Pancreas (tissue), 10 donors: ENCODE data around the gene LIPT1. TPM values are rescaled to one million over a fixed set of nuclear protein-coding genes. Genes with fewer than 3 reads are reported as not detected.

ENCODE experiments used
- ATAC-seq, 4 donors: fragments of 200-7000 bp; cut with Tn5 transposase; one replicate each; pipeline versions ENCODE4 v1.8.0 to v1.9.1; 2020; ENCODE audit warnings: mild to moderate bottlenecking in 4 of 4, moderate library complexity in 4 of 4
- DNase-seq, 6 donors: peaks; one replicate each; pipeline ENCODE4 v3.0.0-alpha.2; 2020
- FAIRE-seq: peaks from 2 replicates; lab custom pipeline; 2012; peaks lifted over from hg19 to GRCh38; lab: Jason Lieb, UNC
- H3K27ac ChIP-seq, 4 donors: fragments of 200-600 bp; sonication (generic); 1 replicate in 3 of 4; 2 replicates in 1 of 4; pipeline versions ENCODE4 v1.5.0 to v1.8.0; 2020
- H3K27me3 ChIP-seq, 4 donors: fragments of 200-600 bp; one replicate each; pipeline ENCODE4 v1.8.0; 2021
- H3K36me3 ChIP-seq, 3 donors: fragments of 200-600 bp; sonication (generic) in 1 of 3; one replicate each; pipeline versions ENCODE4 v1.5.0 to v1.8.0; 2020 to 2021
- H3K4me1 ChIP-seq, 3 donors: fragments of 200-600 bp; one replicate each; pipeline ENCODE4 v1.8.0; 2021
- H3K4me3 ChIP-seq, 4 donors: fragments of 200-600 bp; sonication (generic) in 2 of 4; one replicate each; pipeline versions ENCODE4 v1.5.0 to v1.8.0; 2020 to 2021
- H3K9me3 ChIP-seq, 4 donors: fragments of 200-600 bp; one replicate each; pipeline ENCODE4 v1.8.0; 2021
- WGBS, 2 donors: extraction: QIAGEN DNeasy Blood & Tissue Kit; methylation state at CpG; one replicate each; pipeline ENCODE4 v1.1.7; 2013; 5-methylcytosine and 5-hydroxymethylcytosine counted together
- intact Hi-C, 3 donors: fragments of 100-400 bp; cut with DNase I; formaldehyde crosslinking; loops; one replicate each; pipeline versions ENCODE4 v1.11.1 to v1.14.2; 2022
- polyA plus RNA-seq, 2 donors: library from polyadenylated mRNA; stranded (reverse); fragments of 200-250 nt; gene quantifications; one replicate each; pipeline ENCODE4 v1.2.3, GENCODE V29; 2013
- total RNA-seq, 6 donors: library from RNA; stranded (reverse); fragmentation: NEBNext Ultra II Directional in 4 of 6; extraction: Animal tissue kit (Norgen Biotek cat#: 25700) in 4 of 6; gene quantifications; one replicate each; pipeline versions ENCODE4 v1.2.1 to v1.2.4, GENCODE V29; 2021 to 2023
- TF ChIP-seq, protein P1 (sequence below), 4 donors: fragments of 200-600 bp; sonication (generic) in 3 of 4; IDR thresholded peaks; one replicate each; pipeline versions ENCODE4 v1.5.0 to v1.8.0; 2021; ENCODE audit warnings: antibody characterized with exemption in 4 of 4
- donor health status: healthy with polysubstance abuse.
- donor health status: DM: no; HTN: no; CAD: no; lungs with moderate emphysema.
- donor health status: DM: no; HTN: no; CAD: no.
- donor health status: control.
- donor health status: control.
- donor health status: Bipolar disorder and iron deficiency.
- donor health status: DM: yes; HTN: yes; CAD: no.
- donor health status: DM: no; HTN: no; CAD: no.
- donor health status: DM: no; HTN: no; CAD: no.
- donor health status: DM: yes; HTN: yes; CAD: no.

Gene LIPT1
- total RNA-seq (1 to 10 TPM; 3.1 to 4.2 (median 3.8) TPM), polyA plus RNA-seq (10 to 100 TPM in 1 of 2 donors, 1 to 10 TPM in 1; 7.0 to 10.5 TPM)

GRCh38 chr2:99154643-99155536, at the start of gene LIPT1, which contains the start of gene TSGA10:
TSS of gene LIPT1 (plus strand) at chr2:99154967. CDS start at chr2:99161958, 6,991 bp downstream.
TSS of gene TSGA10 (minus strand) at chr2:99154942. CDS start at chr2:99109439, 45,503 bp downstream.
- ATAC-seq, result peak; percentile 98 to 99 (median 98)
- Histone ChIP-seq H3K27me3 (no peaks in the 10 kb centered on the region), H3K36me3 (no peaks in the 10 kb centered on the region), H3K9me3 (no peaks in the 10 kb centered on the region), H3K4me1 (peaks cover 0 to 5% (median 4%) of the 10 kb centered on the region in 3 donors), H3K4me3 (peak within 1 kb of the TSS; percentile 49 to 61 (median 59)), H3K27ac (peak within 1 kb of the TSS; percentile 74 to 96 (median 88))
- TF ChIP-seq, protein P1, sequence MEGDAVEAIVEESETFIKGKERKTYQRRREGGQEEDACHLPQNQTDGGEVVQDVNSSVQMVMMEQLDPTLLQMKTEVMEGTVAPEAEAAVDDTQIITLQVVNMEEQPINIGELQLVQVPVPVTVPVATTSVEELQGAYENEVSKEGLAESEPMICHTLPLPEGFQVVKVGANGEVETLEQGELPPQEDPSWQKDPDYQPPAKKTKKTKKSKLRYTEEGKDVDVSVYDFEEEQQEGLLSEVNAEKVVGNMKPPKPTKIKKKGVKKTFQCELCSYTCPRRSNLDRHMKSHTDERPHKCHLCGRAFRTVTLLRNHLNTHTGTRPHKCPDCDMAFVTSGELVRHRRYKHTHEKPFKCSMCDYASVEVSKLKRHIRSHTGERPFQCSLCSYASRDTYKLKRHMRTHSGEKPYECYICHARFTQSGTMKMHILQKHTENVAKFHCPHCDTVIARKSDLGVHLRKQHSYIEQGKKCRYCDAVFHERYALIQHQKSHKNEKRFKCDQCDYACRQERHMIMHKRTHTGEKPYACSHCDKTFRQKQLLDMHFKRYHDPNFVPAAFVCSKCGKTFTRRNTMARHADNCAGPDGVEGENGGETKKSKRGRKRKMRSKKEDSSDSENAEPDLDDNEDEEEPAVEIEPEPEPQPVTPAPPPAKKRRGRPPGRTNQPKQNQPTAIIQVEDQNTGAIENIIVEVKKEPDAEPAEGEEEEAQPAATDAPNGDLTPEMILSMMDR (IDR thresholded peaks at IDR 0.05), result no peak
- intact Hi-C loops, result no loop called here
- WGBS, 2 donors, result 0 to 1% methylated on average over 70 of the region's 70 CpGs
- no peak for FAIRE-seq
- DNase-seq, result peak; percentile 88 to 95 (median 90)

- Histone ChIP-seq H3K4me1 (no peaks in the 10 kb centered on the region), H3K9me3 (no peaks in the 10 kb centered on the region), H3K4me3 (no peak overlapping the region), H3K36me3 (no peaks in the 10 kb centered on the region), H3K27ac (no peak overlapping the region), H3K27me3 (no peaks in the 10 kb centered on the region)
- ATAC-seq (no peak), DNase-seq (no peak), FAIRE-seq (no peak)
- 63 to 81% methylated on average over 2 of the region's 2 CpGs for WGBS, 2 donors
- intact Hi-C loops, result no loop called here
- TF ChIP-seq, protein P1 (IDR thresholded peaks at IDR 0.05), result no peak
These were observed 47.9 kb upstream of the LIPT1 start for GRCh38 chr2:99106913-99107312.

GRCh38 chr2:99111236-99111635, 43.5 kb upstream of the LIPT1 start:
- intact Hi-C loops, result no loop called here
- H3K36me3 ChIP-seq, result no peaks in the 10 kb centered on the region
- H3K4me3 ChIP-seq, result no peak overlapping the region
- no peaks in the 10 kb centered on the region for H3K27me3 ChIP-seq
- FAIRE-seq, result no peak
- no peak overlapping the region for H3K27ac ChIP-seq
- ATAC-seq, result no peak
- TF ChIP-seq, protein P1 (IDR thresholded peaks at IDR 0.05), result no peak
- no peaks in the 10 kb centered on the region for H3K4me1 ChIP-seq
- DNase-seq, result no peak
- no peaks in the 10 kb centered on the region for H3K9me3 ChIP-seq
- 64 to 79% methylated on average over 2 of the region's 2 CpGs for WGBS, 2 donors

DNA sequence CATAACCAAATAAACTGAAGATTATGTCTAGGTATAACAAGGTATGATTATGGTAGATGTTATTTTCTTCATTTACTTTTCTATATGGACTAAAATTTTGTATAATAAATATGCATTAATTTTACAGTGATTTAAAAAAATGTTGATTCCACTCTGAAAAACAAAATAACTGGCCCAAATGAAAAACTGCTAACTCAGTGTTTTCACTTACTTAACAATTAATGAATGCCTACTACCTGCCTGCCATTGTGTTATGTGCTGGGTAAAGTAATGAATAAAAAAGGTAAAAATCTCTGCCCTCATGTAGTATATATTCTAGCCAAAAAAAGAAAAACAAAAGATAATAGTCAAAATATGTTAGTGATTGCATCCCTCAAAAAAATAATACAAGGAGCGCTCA, 42.8 kb upstream of the LIPT1 start:
- DNase-seq, result no peak
- FAIRE-seq, result no peak
- H3K36me3 ChIP-seq, result no peaks in the 10 kb centered on the region
- no peak overlapping the region for H3K27ac ChIP-seq
- H3K9me3 ChIP-seq, result no peaks in the 10 kb centered on the region
- TF ChIP-seq, protein P1 (IDR thresholded peaks at IDR 0.05), result no peak
- ATAC-seq, result no peak
- 87 to 96% methylated on average over 1 of the region's 1 CpG for WGBS, 2 donors
- H3K27me3 ChIP-seq, result no peaks in the 10 kb centered on the region
- H3K4me3 ChIP-seq, result no peak overlapping the region
- intact Hi-C loops, result no loop called here
- no peaks in the 10 kb centered on the region for H3K4me1 ChIP-seq

DNA sequence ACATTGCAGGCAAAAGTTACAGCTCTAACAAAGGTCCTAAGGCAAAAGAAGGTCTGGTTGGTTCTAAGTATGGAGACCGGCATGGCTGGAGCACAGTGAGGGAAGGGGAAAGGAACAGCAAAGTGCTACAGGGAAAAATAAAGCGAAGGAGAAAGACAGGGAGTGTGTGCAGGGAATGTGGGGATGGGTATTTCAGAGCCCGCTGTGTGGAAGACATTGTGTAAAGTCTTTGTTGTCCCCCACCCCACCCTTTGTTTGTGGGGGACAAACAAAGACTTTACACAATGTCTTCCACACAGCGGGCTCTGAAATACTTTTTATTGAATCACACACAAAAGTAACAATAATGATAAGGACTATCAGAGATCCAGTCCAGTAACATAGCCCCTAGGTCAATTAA, 42.1 kb upstream of the LIPT1 start:
- no peaks in the 10 kb centered on the region for H3K36me3 ChIP-seq
- WGBS, 2 donors, result 56 to 60% methylated on average over 4 of the region's 4 CpGs
- no peak for FAIRE-seq
- ATAC-seq, result no peak
- H3K4me1 ChIP-seq, result no peaks in the 10 kb centered on the region
- no peak overlapping the region for H3K4me3 ChIP-seq
- TF ChIP-seq, protein P1 (IDR thresholded peaks at IDR 0.05), result no peak
- no peaks in the 10 kb centered on the region for H3K27me3 ChIP-seq
- DNase-seq, result no peak
- intact Hi-C loops, result no loop called here
- no peaks in the 10 kb centered on the region for H3K9me3 ChIP-seq
- no peak overlapping the region for H3K27ac ChIP-seq
